GM21529 (cell line): ENCODE results near the gene RAB20.

Experiments used
- ATAC-seq: cut with Tn5 transposase; IDR thresholded peaks from one replicate; pipeline ENCODE4 v1.9.1; 2021; ENCODE audit not compliant: unreplicated experiment

RAB20 gene

DNA sequence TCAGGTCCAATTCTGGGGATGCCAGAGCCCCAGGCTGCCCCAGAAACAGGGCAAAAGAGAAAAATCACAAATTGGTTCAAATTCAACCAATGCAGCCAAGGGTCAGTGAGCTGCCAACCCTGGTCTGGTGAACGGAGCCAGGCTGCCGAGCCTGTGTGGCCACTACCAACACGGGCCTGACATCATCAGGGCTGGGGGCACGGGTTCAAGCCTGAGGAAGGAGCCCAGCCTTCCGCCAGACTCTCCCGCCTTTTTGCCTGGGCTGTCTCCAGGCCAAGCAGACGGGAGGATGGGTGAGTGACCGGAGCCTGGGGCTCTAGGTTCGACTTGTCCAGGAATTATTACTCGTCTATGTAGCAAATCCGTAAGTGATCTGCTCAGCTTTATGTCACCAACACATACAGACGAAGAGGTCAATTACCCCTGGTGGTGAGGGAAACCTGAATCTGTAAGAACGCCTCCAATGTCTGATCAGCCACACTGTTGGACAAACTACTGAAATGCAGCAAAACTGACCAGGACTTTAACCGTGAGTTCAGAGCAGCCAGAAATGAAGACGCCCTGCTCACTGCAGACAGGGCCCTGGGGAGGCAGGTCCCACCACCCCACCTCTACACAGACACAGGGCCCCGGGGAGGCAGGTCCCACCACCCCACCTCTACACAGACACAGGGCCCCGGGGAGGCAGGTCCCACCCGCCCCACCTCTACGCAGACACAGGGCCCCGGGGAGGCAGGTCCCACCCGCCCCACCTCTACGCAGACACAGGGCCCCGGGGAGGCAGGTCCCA lies 31.8 kb downstream of the RAB20 start:
- no peak for ATAC-seq

DNA sequence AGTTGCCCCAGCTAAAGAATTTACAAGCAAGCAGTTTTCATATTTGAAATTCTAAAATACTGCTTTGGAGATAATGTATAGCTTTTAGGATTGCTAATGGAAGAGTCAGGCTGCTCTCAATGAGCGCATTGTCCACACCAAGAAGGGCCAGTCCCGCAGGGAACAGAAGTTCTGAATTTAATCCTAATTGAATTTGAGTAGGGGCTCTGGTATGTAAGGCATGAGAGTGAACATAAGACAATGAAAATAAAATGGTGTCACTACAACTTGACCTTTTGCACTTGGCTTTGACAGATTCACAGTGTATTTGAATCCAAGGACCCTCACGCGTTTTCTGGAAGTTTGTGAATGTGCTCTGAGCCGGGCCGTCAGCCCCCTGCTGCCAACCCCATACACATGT lies 32.6 kb downstream of the RAB20 start:
- no peak for ATAC-seq

DNA sequence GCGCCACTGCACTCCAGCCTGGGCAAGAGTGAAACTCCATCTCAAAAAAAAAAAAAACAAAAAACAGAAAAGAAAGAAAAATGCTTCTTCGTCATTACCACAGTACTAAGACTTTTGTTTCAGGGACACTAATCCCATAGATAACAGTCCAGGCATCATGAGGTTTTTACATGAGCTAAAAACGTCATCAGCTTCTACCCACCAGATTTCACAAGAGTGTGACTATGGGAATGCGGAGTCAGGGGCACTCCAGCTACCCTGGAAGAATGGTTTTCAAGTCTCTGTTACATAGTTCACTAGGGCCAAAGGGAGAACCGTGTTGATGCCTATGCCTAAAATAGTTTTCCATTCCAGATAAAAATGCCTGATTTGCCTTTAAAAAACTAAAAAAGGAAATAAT lies 33.2 kb downstream of the RAB20 start:
- ATAC-seq = no peak

DNA sequence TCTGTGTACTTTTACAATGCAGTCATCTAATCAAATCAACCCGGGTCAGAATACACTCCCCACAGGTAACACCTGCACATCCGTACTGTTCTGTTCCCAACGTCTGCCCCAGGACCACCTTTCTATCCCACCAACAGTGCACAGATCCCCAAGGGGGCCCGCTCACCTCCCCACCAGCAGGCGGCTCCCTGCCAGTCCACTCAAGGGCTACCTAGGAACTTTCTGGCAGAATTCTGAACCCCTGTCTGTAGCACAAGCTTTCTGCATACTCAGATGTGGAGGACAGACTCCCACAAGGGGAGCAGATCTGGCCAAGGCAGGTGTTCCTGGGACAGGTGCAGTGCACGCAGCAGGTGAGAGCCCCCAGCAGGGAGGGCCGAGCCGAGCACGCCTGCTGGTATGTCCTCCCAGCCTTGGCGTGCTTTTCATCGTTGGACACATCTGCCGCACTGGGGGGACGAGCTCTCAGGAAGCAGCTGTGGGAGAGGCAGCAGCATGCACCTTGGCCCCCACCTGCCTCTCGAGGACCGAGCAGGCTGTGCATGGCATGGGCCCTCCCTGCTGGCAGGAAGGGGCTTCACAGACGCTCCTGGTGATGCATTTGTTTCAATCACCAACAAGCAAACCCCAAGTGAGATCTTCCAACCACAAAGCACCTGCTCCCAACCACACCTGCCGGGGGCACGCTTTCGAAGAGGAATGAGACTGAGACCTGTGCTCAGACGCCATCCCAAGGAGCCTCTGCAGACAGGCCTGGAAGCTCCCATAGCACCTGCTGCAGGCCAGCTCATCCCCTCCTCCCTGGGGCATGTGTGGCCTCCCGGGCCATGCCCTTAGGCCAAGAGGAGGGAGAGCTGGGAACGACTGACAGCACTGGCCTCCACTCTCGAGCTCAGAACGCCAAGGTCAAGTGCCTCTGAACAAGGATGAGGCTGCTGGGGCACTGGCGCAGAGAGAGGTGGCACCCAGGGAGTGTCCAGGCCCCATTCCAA lies 35.9 kb downstream of the RAB20 start:
- peak; percentile 79 for ATAC-seq

DNA sequence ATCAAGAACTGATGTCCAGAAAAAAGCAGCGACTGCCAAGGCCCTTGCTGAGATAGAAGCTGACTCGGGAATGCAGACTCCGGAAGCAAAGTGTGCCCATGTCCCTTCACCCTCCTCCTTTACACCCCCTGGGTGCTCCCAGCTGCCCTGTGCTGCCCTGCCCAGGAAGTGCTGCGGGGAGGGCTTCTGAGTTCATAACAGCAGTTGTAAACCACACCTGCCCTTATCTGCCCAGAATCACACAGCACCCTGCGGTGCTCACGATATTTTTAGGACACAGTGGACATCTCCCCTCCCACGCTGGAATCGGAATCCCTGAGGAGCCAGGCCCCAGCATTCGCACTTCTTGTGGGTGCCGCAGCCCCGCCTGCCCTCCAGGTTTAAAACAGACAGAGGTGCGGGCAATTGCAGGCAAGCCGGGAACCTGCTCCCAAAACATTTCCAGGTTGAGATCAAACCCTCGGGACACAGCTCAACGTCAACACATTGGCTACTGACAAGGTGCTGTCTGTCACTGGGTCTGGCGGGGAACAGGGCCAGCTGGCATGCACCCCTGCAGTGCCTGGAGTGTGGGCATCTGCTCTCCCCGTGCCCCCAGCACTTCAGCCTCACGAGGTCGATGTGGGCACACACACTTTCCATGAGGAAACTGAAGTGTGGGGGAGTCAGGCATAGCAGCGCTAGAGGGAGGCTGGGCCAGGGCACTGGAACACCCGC lies 36.8 kb downstream of the RAB20 start:
- ATAC-seq = no peak

DNA sequence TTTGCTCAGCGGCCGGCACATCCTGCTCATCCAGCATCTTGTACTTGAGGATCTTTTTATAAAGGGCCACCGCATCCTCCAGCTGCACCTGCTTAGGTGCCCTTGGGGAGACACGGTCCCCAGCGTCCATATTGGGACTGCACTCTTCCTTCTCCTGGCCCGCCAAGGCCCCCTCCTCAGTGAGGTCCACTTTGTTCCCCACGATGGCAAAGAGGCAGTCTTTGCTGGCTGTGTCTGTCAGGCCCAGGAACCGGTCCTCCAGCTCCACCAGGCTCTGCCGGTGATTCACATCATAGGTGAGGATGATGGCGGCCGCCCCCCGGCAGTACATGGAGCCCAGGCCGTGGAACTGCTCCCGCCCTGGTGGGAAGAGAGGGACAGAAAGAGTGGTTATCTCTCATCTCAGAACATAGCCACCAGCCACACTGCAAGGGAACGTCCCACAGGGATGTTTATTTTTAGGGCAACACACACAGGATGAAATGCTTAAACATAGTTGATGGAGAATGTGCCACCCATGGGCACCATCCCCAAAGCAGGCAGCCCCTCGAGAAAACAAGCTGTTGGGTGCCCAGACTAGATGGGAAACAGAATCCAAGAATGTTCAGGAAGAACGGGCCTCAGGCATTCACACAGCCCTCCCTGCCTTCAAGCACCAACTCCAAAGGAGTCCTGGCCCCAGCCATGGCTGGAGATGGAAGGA lies 37.5 kb downstream of the RAB20 start:
- no peak for ATAC-seq

DNA sequence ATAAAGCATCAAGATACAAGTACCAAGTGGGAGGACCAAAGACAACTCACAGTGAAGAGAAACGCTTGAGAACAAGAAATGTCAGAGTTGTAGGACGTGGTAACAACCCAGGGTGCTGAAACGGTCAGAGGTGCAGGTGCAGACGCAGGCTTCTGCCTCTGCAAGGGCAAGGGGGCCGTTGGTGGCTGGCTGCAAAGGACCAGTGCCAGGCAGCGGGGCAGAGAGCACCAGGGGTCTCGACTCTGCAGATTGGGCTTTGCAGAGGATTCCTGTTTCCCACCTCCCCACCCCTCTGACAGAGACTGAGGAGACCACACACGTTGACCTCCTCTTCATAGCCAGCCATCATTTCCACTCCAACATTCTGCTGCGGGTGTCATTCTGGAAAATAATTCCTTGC lies 38.3 kb downstream of the RAB20 start:
- no peak for ATAC-seq

DNA sequence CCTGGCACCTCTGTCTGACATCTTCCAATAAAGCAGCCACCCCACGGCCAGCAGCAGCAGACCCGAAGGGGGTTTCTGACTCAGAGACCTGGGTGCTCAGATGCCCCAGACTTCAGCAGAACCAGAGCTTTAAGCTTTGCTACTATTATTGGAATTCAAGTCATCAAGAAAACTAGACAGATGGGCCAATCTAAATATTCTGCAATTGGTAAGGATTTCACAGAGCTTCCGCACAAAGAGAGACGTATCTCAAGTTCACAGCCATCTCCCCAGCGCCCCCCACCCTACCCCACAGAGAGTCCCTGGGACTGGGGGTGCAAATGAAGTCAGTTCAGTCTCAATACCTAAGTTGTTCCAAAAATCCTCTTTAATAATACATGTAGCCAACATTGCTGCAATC lies 38.8 kb downstream of the RAB20 start:
- ATAC-seq = no peak

DNA sequence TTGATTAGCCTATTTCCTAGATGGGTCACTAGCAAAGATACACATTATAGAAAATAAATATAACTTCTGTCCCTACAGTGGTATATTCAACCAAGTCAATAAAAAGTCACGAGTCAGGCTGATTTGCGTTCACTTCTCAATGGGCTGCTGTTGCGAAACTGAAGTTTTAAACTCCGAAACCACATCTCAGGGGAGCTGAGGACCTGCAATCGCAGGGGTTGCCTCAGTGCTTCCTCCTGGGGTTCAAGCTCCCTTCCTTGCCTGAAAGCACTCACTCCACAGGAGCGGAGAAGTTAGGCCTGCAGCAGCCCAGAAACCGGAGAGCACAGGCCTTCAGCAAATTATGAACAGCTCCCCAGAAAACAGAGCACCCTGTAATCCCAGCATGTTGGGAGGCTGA lies 39.6 kb downstream of the RAB20 start:
- no peak for ATAC-seq

DNA sequence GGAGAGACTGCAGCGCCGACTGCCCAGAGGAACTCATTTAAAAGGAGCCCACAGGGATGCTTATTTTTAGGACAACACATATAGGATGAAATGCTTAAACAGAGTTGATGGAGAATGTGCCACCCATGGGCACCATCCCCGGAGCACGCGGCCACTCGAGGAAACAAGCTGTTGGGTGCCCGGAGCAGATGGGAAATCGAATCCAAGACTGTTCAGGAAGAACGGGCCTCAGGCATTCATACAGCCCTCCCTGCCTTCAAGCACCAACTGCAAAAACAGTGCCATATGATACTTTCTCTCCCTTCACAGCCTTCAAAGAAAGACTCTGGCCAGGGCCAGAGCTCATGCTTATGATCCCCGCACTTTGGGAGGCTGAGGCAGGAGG lies 40.2 kb downstream of the RAB20 start:
- ATAC-seq = no peak

DNA sequence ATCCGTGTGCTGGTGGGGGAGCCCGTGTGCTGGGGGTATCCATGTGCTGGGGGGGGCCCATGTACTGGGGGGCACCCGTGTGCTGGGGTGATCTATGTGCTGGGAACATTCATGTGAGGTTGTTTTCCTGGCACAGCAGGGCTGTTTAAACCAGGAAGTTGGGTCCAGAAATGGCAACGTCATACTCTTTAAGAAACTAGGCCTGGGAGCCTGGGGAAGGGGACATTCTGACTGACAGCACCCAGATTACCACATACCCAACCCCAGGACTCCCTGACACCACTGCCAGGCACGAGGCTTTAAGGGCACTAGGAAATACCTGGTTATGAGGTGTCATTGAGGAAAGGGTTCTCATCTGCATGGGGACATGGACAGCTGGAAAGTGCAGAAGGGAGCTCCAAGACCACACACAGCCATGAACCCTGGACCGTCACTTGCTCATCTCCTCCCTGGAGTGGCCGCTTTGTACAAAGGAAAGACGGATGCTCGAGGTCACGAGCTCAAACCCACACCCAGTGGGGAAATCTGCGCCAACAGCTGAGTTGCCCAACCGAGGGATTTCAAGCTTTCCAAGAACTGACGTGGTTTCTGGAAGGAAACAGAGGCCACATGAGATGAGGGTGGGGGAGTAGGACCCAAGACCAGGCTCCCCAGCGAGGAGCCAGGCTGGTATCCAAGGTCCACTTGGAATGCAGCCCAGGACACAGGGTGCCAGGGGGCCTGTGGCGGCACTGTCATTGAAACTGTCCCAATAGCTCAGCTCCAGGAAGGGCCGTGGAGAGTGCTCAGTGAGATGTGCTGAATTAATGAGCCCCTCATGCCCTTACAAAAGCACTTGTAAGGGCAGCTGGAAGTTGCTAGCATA lies 40.9 kb downstream of the RAB20 start:
- no peak for ATAC-seq

DNA sequence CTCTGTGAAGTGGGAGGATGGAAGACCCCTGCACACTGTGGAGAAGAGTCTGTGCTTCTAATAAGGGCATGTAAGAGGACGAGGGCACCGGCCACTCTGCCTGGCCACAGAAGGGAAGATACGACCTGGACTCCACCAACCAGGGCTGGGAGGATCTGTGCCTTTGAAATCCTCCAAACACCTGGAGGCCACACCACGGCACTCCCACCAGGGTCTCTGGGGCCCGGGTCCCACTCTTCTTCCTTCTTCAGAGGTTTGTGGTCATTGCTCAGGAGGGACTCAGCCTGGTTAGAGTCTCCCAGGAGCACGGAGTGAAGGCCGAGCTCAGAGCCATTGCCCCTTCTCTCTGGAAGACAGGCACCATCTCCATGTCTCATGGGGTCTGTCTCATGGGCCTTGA lies 42.0 kb downstream of the RAB20 start:
- ATAC-seq = no peak

DNA sequence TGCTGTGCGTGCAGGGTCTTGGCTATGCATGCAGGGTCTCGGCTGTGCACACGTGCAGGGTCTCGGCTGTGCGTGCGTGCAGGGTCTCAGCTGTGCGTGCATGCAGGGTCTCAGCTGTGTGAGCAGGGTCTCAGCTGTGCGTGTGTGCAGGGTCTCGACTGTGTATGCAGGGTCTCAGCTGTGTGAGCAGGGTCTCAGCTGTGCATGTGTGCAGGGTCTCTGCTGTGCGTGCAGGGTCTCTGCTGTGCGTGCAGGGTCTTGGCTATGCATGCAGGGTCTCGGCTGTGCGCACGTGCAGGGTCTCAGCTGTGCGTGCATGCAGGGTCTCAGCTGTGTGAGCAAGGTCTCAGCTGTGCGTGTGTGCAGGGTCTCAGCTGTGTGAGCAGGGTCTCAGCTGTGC lies 42.5 kb downstream of the RAB20 start:
- no peak for ATAC-seq

DNA sequence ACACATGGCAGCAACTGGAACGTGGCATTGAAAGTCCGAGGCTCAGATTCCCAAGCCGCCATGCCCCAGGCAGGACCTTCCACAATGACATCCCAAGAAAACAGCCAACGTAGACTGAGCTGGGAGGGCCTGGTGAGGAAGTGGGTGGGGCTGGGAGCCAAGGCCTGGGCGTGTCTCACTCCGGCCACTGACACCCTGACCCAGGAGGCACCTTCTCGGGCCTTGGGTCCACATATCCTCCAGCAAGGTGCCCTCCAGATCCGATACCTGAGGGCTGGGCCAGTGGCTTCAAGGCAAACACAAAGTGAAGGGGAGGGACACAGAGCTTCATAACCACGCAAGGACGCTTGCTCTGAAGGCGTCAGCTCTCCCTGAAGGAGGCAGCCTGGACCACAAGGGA lies 43.0 kb downstream of the RAB20 start:
- no peak for ATAC-seq

DNA sequence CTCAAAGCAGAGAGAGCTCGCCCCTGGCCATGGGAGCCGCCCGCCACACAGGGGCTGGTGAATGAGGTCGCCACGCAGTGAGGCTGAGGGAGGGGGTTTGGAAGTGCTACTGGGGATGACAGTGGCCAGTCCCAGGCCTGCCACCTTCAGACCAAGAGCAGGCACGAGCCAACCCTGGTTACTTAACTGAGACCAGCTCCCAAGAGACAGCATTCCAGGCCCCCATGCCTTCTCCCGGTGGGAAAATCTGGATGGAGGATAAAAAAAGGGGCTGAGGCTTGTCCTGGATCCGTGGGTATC lies 43.3 kb downstream of the RAB20 start:
- no peak for ATAC-seq

DNA sequence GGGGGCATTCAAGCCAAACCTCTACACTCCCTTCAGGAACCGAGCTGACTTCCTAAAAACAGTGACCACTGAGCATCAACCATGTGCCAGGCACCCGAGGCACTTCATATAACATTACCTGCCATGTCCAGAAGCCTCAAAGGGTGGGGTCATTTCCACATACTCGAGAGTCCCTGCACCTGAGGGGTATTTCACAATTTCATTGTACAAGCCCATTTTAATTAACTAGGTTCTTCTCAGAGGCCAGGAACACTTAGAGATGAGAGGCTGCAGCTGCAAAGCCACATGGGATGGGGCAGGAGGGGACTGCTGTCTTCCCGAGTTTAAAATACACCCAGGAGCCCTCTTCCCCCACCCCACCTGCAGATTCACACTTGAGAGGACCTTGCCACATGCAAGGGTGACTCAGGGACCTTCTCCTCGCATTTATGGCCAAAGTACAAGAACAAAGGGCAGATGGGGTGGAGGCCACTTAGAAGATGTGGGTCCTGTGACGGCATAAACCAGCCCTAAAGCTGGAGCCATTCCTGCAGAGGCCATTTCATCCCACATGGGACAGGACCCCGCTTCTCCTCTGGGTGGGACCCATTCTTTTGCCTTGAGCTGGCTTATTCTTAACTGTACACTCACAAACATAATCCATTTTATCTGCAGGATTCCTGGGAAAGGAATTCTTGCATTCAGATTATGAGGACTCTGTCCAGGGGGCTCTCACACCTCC lies 43.9 kb downstream of the RAB20 start:
- no peak for ATAC-seq

DNA sequence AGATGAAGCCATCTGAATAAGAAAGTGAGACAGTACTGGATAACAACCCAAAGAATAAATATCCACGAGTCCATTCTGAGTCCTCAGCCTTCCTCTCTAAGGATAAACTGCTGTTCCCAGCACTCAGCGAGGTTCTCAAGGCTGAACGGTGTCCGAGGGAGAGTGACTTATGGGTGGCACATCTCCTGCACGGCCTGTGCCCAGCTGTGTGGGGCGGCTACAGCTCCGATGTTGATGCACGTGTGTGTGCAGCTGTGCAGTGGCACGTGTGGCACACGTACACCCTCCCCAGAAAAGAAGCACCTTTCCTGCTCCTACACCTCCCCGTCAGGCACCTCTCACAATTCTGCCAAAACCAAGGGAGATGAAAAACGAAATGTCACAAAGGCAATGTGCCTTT lies 45.0 kb downstream of the RAB20 start:
- no peak for ATAC-seq

DNA sequence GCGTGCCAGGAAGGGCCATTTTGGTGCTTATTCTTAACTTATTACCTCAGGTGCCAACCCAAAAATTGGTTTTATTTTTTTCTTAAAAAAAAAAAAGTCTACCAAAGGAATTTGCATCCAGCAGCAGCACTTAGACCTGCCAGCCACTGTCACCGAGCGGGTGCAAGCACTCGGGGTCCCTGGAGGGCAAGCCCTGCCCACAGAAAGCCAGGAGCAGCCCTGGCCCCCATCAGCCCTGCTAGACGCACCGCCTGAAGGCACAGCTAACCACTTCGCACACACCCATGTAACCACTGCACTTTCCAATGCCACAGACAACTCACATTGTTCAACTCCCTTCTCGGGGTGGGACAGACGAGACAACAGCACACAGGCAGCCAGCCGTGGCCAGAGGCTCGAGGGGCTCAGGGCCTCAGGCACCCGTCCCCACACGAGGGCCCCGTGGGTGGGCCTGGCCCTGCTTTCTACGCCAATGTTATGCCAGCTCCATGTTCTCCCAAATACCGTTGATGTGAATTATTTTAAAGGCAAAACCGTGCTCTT lies 49.3 kb downstream of the RAB20 start:
- ATAC-seq = no peak

DNA sequence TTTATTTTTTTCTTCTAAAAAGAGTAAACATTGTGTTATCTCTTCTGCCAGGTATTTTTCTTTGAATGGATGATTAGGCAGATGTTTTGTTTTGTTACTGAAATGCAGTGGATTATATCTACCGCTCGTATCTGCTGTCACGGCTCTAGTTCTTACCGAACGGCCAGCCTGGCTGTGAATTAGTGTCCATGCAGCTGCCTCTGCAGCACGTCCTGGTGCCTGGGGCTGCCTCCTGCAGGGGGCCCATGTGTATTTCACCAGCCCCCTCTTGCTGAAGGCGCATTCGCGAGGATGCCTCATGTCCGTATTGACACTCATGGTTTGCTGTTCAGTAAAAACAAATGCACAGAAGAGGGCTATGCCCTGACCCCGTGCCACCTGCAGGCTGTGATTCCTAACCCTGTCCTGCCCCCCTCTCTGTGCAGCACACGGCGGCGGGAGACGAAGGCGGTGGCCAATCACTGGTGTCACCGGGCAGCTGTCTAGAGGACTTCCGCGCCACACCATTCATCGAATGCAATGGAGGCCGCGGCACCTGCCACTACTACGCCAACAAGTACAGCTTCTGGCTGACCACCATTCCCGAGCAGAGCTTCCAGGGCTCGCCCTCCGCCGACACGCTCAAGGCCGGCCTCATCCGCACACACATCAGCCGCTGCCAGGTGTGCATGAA lies 49.9 kb downstream of the RAB20 start:
- ATAC-seq = no peak
